SH-SY5Y (cell line): ENCODE measurements around the gene NUP107.

ENCODE experiments used
- GATA2 ChIP-seq: IDR thresholded peaks from 2 replicates; pipeline ENCODE4 v1.6.1; 2011; ENCODE audit warnings: mild to moderate bottlenecking, low read depth, low read length
- GATA3 ChIP-seq: IDR thresholded peaks from 2 replicates; pipeline ENCODE4 v1.6.1; 2011; ENCODE audit warnings: low read depth, mild to moderate bottlenecking, low read length, moderate library complexity

GRCh38 chr12:68746572-68747180 is 59.9 kb downstream of the NUP107 start:
- TF ChIP-seq GATA3, result no peak; the same call in 1 of the 2 replicates
- TF ChIP-seq GATA2, result peak; percentile 26; the same call in 1 of the 2 replicates
